Loucy (cell line): ENCODE data around the gene TMEM187.
"Not testable (repeated sequence)": the region's sequence is repeated elsewhere in the genome, so short reads cannot be mapped to it uniquely, and the experiment has no call there.

ENCODE experiments used
- H2AFZ ChIP-seq: fragments of 200-600 bp; sonication (generic); 2 replicates; pipeline ENCODE4 v1.6.0; 2016; ENCODE audit warnings: antibody characterized with exemption, mild to moderate bottlenecking, low read length, moderate library complexity
- H3F3A ChIP-seq: fragments of 200-600 bp; 2 replicates; pipeline ENCODE4 v1.6.0; 2016; ENCODE audit warnings: antibody characterized with exemption, low read depth, mild to moderate bottlenecking
- H3K27me3 ChIP-seq: fragments of 200-600 bp; sonication (generic); 2 replicates; pipeline ENCODE4 v1.6.1; 2014; ENCODE audit warnings: low read length, mild to moderate bottlenecking; ENCODE audit not compliant: insufficient read depth, poor library complexity, severe bottlenecking
- H3K36me3 ChIP-seq: fragments of 200-600 bp; sonication (generic); 2 replicates; pipeline ENCODE4 v1.6.1; 2016; ENCODE audit warnings: low read length; ENCODE audit not compliant: insufficient read depth
- H3K4me1 ChIP-seq: fragments of 200-600 bp; sonication (generic); 2 replicates; pipeline ENCODE4 v1.5.1; 2014; ENCODE audit warnings: low read length, mild to moderate bottlenecking; ENCODE audit not compliant: insufficient read depth, poor library complexity, severe bottlenecking
- H3K4me2 ChIP-seq: fragments of 200-600 bp; sonication (generic); 2 replicates; pipeline ENCODE4 v1.6.0; 2014; ENCODE audit warnings: antibody characterized with exemption, low read length, low read depth, mild to moderate bottlenecking; ENCODE audit not compliant: poor library complexity, severe bottlenecking
- H3K4me3 ChIP-seq: fragments of 200-600 bp; sonication (generic); 2 replicates; pipeline ENCODE4 v1.5.1; 2014; ENCODE audit warnings: low read length, mild to moderate bottlenecking, mixed read lengths; ENCODE audit not compliant: poor library complexity, severe bottlenecking
- H3K79me2 ChIP-seq: fragments of 200-600 bp; sonication (generic); 2 replicates; pipeline ENCODE4 v1.6.1; 2014; ENCODE audit warnings: low read length; ENCODE audit not compliant: insufficient read depth
- H3K9ac ChIP-seq: fragments of 200-600 bp; sonication (generic); 2 replicates; pipeline ENCODE4 v1.6.0; 2014; ENCODE audit warnings: mild to moderate bottlenecking, low read depth, low read length, moderate library complexity; ENCODE audit not compliant: poor library complexity, severe bottlenecking
- H3K9me2 ChIP-seq: fragments of 200-600 bp; sonication (generic); replicated peaks from 2 replicates; pipeline ENCODE4 v1.6.1; 2016; ENCODE audit warnings: low read depth, low read length, mixed read lengths
- H3K9me3 ChIP-seq: fragments of 200-600 bp; sonication (generic); 2 replicates; pipeline ENCODE4 v1.6.1; 2014; ENCODE audit warnings: mild to moderate bottlenecking, antibody characterized with exemption, low read length, low read depth; ENCODE audit not compliant: insufficient read depth
- H4K20me1 ChIP-seq: fragments of 200-600 bp; sonication (generic); 2 replicates; pipeline ENCODE4 v1.6.0; 2014; ENCODE audit warnings: antibody characterized with exemption, low read length, mild to moderate bottlenecking; ENCODE audit not compliant: insufficient read depth, poor library complexity, severe bottlenecking
- EZH2phosphoT487 ChIP-seq: fragments of 200-600 bp; IDR thresholded peaks from 2 replicates; pipeline ENCODE4 v1.6.1; 2018; ENCODE audit warnings: antibody characterized with exemption, mild to moderate bottlenecking, moderate library complexity, borderline replicate concordance
- TF ChIP-seq, protein P1 (sequence below): fragments of 200-600 bp; sonication (generic); conservative IDR thresholded peaks from 2 replicates; pipeline ENCODE4 v1.5.1; 2014; ENCODE audit warnings: mild to moderate bottlenecking, antibody characterized with exemption, low read length

TMEM187 gene

DNA sequence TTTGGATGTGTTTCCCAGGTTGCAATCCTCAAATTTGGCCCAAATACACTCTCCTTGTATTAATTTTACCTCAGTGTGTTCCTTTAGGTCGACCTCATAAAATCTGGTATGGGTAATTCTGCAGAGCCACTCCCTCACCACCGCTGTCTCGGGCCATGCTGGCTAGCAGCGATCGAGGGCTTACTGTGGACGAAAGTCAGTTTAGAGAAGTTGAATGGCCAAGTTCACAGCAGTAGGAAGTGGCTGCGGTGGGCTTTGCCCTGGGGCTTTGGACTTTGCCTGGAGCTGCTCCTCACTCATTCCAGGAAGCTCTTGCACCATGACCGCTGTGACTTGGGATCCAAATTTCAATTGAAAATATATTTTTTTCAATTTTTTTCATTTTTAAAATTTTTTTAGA, 19.6 kb downstream of the TMEM187 start:
- H3K4me2 ChIP-seq, result no peak overlapping the region

DNA sequence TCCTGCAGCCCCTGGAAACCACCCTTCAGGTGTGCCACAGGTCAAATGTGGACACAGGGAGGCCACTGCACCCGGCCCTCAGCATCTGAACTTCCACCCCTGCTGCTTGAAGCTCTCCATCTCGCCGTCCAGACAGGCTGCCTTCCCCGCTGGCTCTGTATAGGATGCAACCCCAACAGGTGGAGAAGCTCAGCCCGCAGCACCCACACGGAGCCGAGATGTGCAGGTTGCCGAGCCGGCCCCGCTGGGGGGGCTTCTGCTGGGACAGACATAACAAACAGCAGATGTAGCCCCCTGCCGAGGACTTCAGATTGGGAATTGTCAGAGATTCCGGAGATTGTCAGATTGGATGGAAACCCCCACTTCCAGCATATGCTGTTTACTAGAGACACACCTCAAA, 20.5 kb downstream of the TMEM187 start:
- H2AFZ ChIP-seq, result no peak overlapping the region
- no peaks in the 10 kb centered on the region for H3K27me3 ChIP-seq
- no peak overlapping the region for H3K9ac ChIP-seq
- H3F3A ChIP-seq, result no peaks in the 10 kb centered on the region
- no peaks in the 10 kb centered on the region for H3K79me2 ChIP-seq
- H3K4me2 ChIP-seq, result no peak overlapping the region
- H3K4me1 ChIP-seq, result peaks cover 3% of the 10 kb centered on the region
- no peaks in the 10 kb centered on the region for H3K9me3 ChIP-seq
- no peak overlapping the region for H3K4me3 ChIP-seq
- H4K20me1 ChIP-seq, result no peaks in the 10 kb centered on the region
- H3K36me3 ChIP-seq, result no peaks in the 10 kb centered on the region
- H3K9me2 ChIP-seq, result no peaks in the 10 kb centered on the region
- TF ChIP-seq EZH2phosphoT487, result no peak
- TF ChIP-seq, protein P1, sequence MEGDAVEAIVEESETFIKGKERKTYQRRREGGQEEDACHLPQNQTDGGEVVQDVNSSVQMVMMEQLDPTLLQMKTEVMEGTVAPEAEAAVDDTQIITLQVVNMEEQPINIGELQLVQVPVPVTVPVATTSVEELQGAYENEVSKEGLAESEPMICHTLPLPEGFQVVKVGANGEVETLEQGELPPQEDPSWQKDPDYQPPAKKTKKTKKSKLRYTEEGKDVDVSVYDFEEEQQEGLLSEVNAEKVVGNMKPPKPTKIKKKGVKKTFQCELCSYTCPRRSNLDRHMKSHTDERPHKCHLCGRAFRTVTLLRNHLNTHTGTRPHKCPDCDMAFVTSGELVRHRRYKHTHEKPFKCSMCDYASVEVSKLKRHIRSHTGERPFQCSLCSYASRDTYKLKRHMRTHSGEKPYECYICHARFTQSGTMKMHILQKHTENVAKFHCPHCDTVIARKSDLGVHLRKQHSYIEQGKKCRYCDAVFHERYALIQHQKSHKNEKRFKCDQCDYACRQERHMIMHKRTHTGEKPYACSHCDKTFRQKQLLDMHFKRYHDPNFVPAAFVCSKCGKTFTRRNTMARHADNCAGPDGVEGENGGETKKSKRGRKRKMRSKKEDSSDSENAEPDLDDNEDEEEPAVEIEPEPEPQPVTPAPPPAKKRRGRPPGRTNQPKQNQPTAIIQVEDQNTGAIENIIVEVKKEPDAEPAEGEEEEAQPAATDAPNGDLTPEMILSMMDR, result no peak

More for the DNA sequence above, 19.6 kb downstream of the TMEM187 start:
- H3K79me2 ChIP-seq, result no peaks in the 10 kb centered on the region
- H3K36me3 ChIP-seq, result no peaks in the 10 kb centered on the region
- H4K20me1 ChIP-seq, result no peaks in the 10 kb centered on the region
- no peaks in the 10 kb centered on the region for H3K9me2 ChIP-seq
- no peak overlapping the region for H2AFZ ChIP-seq
- no peaks in the 10 kb centered on the region for H3K9me3 ChIP-seq
- H3K9ac ChIP-seq, result no peak overlapping the region
- H3K4me1 ChIP-seq, result peaks cover 3% of the 10 kb centered on the region
- TF ChIP-seq EZH2phosphoT487, result no peak
- TF ChIP-seq, protein P1, result no peak
- no peaks in the 10 kb centered on the region for H3F3A ChIP-seq
- H3K27me3 ChIP-seq, result no peaks in the 10 kb centered on the region
- H3K4me3 ChIP-seq, result no peak overlapping the region

DNA sequence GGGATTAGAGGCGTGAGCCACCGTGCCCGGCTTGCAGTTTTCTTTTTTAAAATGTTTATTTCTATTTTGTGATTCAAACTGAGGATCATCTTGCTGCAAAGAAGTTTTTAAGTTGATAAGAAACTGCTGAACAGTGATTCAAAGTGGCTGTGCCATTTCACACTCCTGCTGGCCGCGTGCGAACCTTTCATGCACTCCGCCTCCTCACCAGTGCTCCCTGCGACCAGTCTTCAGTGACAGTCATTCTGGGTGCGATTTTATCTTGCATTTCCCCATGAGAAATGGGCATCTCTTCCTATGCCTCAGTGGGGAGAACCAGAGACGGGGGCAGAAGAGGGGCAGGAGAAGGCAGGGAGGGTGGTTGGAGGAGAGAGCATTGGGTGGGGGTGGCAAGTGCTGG, 21.4 kb downstream of the TMEM187 start:
- no peak overlapping the region for H3K4me3 ChIP-seq
- no peaks in the 10 kb centered on the region for H4K20me1 ChIP-seq
- peaks cover 3% of the 10 kb centered on the region for H3K4me1 ChIP-seq
- no peak overlapping the region for H2AFZ ChIP-seq
- no peaks in the 10 kb centered on the region for H3K9me2 ChIP-seq
- H3K79me2 ChIP-seq, result no peaks in the 10 kb centered on the region
- no peak overlapping the region for H3K9ac ChIP-seq
- H3K4me2 ChIP-seq, result no peak overlapping the region
- no peaks in the 10 kb centered on the region for H3K9me3 ChIP-seq
- no peaks in the 10 kb centered on the region for H3K27me3 ChIP-seq
- H3K36me3 ChIP-seq, result no peaks in the 10 kb centered on the region
- H3F3A ChIP-seq, result no peaks in the 10 kb centered on the region
- TF ChIP-seq EZH2phosphoT487, result no peak
- TF ChIP-seq, protein P1, result no peak

DNA sequence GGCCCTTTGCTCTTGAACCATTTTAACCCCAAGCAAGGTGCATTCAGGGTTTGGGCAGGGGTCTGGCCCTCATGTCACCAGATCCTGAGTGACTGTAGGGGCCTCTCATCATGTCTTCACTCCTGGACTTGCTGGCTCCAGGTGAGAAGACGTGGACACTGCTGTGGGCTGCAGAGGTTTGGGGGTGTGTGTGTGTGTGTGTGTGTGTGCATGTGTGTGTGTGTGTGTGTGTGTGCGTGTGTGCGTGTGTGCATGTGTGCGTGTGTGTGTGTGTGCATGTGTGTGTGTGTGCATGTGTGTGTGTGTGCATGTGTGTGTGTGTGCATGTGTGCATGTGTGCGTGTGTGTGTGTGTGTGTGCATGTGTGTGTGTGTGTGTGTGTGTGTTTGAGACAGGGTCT, 21.8 kb downstream of the TMEM187 start:
- H4K20me1 ChIP-seq, H2AFZ ChIP-seq, H3K4me1 ChIP-seq, H3K27me3 ChIP-seq, H3K36me3 ChIP-seq, H3K4me2 ChIP-seq, H3K9me2 ChIP-seq, H3K9ac ChIP-seq, H3K4me3 ChIP-seq, H3F3A ChIP-seq, H3K79me2 ChIP-seq, H3K9me3 ChIP-seq: not testable (repeated sequence)
